HepG2 (cell line): ENCODE results near the gene SCGB2A2.

Experiments used
- CAMTA2 ChIP-seq: sonication (generic); formaldehyde crosslinking; IDR thresholded peaks from 2 replicates; pipeline ENCODE4 v1.4.0; 2020; ENCODE audit warnings: mild to moderate bottlenecking, missing genetic modification reagents, borderline replicate concordance
- EP300 ChIP-seq, 3 experiments: sonication (generic) in 1 of 3; formaldehyde crosslinking in 1 of 3; IDR thresholded peaks; 2 replicates each; pipeline versions ENCODE4 v1.5.1 to v1.6.1; 2011 to 2020; ENCODE audit warnings: low read depth in 2 of 3, low read length in 2 of 3, borderline replicate concordance in 1 of 3, improper control_type of control experiment in 1 of 3, mild to moderate bottlenecking in 1 of 3, missing genetic modification reagents in 1 of 3, moderate library complexity in 1 of 3
- POLR2A ChIP-seq, 2 experiments: IDR thresholded peaks; 2 replicates each; pipeline ENCODE4 v1.6.1; 2011; ENCODE audit warnings: low read depth in 2 of 2, low read length in 2 of 2, mild to moderate bottlenecking in 1 of 2, moderate library complexity in 1 of 2; ENCODE audit not compliant: insufficient read depth in 1 of 2
- SETDB1 ChIP-seq: sonication (generic); formaldehyde crosslinking; IDR thresholded peaks from 2 replicates; pipeline ENCODE4 v1.5.1; 2020; ENCODE audit warnings: missing genetic modification reagents, mild to moderate bottlenecking, borderline replicate concordance
- TAF1 ChIP-seq: sonication (generic); formaldehyde crosslinking; IDR thresholded peaks from 2 replicates; pipeline ENCODE4 v1.4.0; 2020; ENCODE audit warnings: missing genetic modification reagents
- ZNF589 ChIP-seq: sonication (generic); formaldehyde crosslinking; conservative IDR thresholded peaks from 2 replicates; pipeline ENCODE4 v1.8.0; 2022; ENCODE audit warnings: mild to moderate bottlenecking, moderate library complexity, missing genetic modification reagents
- TF ChIP-seq, protein P1 (sequence below): sonication (generic); formaldehyde crosslinking; IDR thresholded peaks from 2 replicates; pipeline ENCODE4 v1.5.0; 2020; ENCODE audit warnings: mild to moderate bottlenecking, missing genetic modification reagents, moderate library complexity
- TF ChIP-seq, protein P2 (sequence below): sonication (generic); formaldehyde crosslinking; IDR thresholded peaks from 2 replicates; pipeline ENCODE4 v1.5.0; 2020; ENCODE audit warnings: missing genetic modification reagents

- TF ChIP-seq, protein P1, sequence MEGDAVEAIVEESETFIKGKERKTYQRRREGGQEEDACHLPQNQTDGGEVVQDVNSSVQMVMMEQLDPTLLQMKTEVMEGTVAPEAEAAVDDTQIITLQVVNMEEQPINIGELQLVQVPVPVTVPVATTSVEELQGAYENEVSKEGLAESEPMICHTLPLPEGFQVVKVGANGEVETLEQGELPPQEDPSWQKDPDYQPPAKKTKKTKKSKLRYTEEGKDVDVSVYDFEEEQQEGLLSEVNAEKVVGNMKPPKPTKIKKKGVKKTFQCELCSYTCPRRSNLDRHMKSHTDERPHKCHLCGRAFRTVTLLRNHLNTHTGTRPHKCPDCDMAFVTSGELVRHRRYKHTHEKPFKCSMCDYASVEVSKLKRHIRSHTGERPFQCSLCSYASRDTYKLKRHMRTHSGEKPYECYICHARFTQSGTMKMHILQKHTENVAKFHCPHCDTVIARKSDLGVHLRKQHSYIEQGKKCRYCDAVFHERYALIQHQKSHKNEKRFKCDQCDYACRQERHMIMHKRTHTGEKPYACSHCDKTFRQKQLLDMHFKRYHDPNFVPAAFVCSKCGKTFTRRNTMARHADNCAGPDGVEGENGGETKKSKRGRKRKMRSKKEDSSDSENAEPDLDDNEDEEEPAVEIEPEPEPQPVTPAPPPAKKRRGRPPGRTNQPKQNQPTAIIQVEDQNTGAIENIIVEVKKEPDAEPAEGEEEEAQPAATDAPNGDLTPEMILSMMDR (CRISPR knock-in tag): no peak
- no peak for TF ChIP-seq TAF1
- TF ChIP-seq CAMTA2 (CRISPR knock-in tag): no peak
- TF ChIP-seq, protein P2, sequence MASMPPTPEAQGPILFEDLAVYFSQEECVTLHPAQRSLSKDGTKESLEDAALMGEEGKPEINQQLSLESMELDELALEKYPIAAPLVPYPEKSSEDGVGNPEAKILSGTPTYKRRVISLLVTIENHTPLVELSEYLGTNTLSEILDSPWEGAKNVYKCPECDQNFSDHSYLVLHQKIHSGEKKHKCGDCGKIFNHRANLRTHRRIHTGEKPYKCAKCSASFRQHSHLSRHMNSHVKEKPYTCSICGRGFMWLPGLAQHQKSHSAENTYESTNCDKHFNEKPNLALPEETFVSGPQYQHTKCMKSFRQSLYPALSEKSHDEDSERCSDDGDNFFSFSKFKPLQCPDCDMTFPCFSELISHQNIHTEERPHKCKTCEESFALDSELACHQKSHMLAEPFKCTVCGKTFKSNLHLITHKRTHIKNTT (CRISPR knock-in tag): no peak
- TF ChIP-seq SETDB1: no peak
- no peak for TF ChIP-seq ZNF589 (CRISPR knock-in tag)
- no peak for TF ChIP-seq EP300 (IDR thresholded peaks at IDR 0.05; ENCODE audit: low read depth in 2 of 2, low read length in 2 of 2)
- no peak for TF ChIP-seq EP300 (CRISPR knock-in tag; IDR thresholded peaks at IDR 0.05; ENCODE audit: borderline replicate concordance)
- TF ChIP-seq POLR2A (IDR thresholded peaks at IDR 0.05; ENCODE audit: insufficient read depth in 1 of 2, low read depth in 2 of 2, low read length in 2 of 2): no peak
Measured at GRCh38 chr11:62223095-62223494, 46.9 kb upstream of the SCGB2A2 start.
